Naive thymus-derived CD4-positive, alpha-beta T cell (primary cell): Measurements from ENCODE around the gene ZNF106. TPM values are rescaled to one million over a fixed set of nuclear protein-coding genes. Genes with fewer than 3 reads are reported as not detected.

Experiments used
- ATAC-seq: fragments of 150-1000 bp; cut with Tn5 transposase; 2 replicates; pipeline ENCODE4 v1.10.0; 2021; ENCODE audit warnings: mild to moderate bottlenecking, moderate library complexity
- CTCF ChIA-PET: fragments of 350-600 bp; sonication (Branson Sonifier 250); formaldehyde crosslinking; loops from one replicate; lab custom pipeline; 2021; ENCODE audit warnings: antibody characterized with exemption; lab: Charles Lee
- POLR2A ChIA-PET: fragments of 350-600 bp; sonication (Branson Sonifier 250); formaldehyde crosslinking; loops from one replicate; lab custom pipeline; 2021; ENCODE audit warnings: antibody characterized with exemption, inconsistent platforms; lab: Charles Lee
- DNase-seq, 9 donors: peaks; one replicate each; pipeline versions ENCODE4 v3.0.0 to v3.0.0-alpha.2; 2020 to 2022; ENCODE audit warnings: mixed read lengths in 1 of 9
- H3K27ac ChIP-seq: one replicate; pipeline ENCODE4 v1.7.0; 2013; ENCODE audit warnings: mild to moderate bottlenecking, low read depth, low read length, moderate library complexity
- H3K27me3 ChIP-seq, 2 donors: one replicate each; pipeline ENCODE4 v1.7.0; 2013; ENCODE audit warnings: low read length in 2 of 2, mild to moderate bottlenecking in 2 of 2, moderate library complexity in 2 of 2; ENCODE audit not compliant: control insufficient read depth in 2 of 2, insufficient read depth in 2 of 2
- H3K36me3 ChIP-seq, 3 experiments: 1 replicate in 2 of 3; 2 replicates in 1 of 3; pipeline ENCODE4 v1.7.0; 2013; ENCODE audit warnings: low read length in 3 of 3, mild to moderate bottlenecking in 3 of 3, moderate library complexity in 1 of 3; ENCODE audit not compliant: insufficient read depth in 3 of 3, control insufficient read depth in 2 of 3
- H3K4me1 ChIP-seq, 2 donors: one replicate each; pipeline ENCODE4 v1.7.0; 2013; ENCODE audit warnings: low read length in 2 of 2, mild to moderate bottlenecking in 2 of 2, moderate library complexity in 1 of 2; ENCODE audit not compliant: control insufficient read depth in 2 of 2, insufficient read depth in 2 of 2
- H3K4me3 ChIP-seq: 2 replicates; pipeline ENCODE4 v1.7.0; 2013; ENCODE audit warnings: mild to moderate bottlenecking, low read length
- H3K9me3 ChIP-seq, 3 experiments: 1 replicate in 2 of 3; 2 replicates in 1 of 3; pipeline ENCODE4 v1.7.0; 2013; ENCODE audit warnings: low read length in 3 of 3; ENCODE audit not compliant: control insufficient read depth in 2 of 3
- H3K27ac Mint-ChIP-seq, 9 donors: one replicate each; pipeline ENCODE4 v1.8.0; 2020 to 2022; ENCODE audit warnings: mixed read lengths in 9 of 9, mild to moderate bottlenecking in 8 of 9, moderate library complexity in 5 of 9, inconsistent platforms in 2 of 9
- H3K27me3 Mint-ChIP-seq, 5 donors: one replicate each; pipeline ENCODE4 v1.8.0; 2021 to 2022; ENCODE audit warnings: mixed read lengths in 5 of 5, mild to moderate bottlenecking in 1 of 5
- H3K36me3 Mint-ChIP-seq, 5 donors: one replicate each; pipeline ENCODE4 v1.8.0; 2020 to 2022; ENCODE audit warnings: mixed read lengths in 5 of 5, mild to moderate bottlenecking in 3 of 5, inconsistent platforms in 1 of 5
- H3K4me1 Mint-ChIP-seq, 7 donors: one replicate each; pipeline ENCODE4 v1.8.0; 2020 to 2022; ENCODE audit warnings: mixed read lengths in 7 of 7, mild to moderate bottlenecking in 3 of 7, inconsistent platforms in 1 of 7
- H3K4me3 Mint-ChIP-seq, 10 donors: one replicate each; pipeline ENCODE4 v1.8.0; 2020 to 2022; ENCODE audit warnings: mild to moderate bottlenecking in 10 of 10, mixed read lengths in 10 of 10, moderate library complexity in 6 of 10, inconsistent platforms in 2 of 10
- H3K9me3 Mint-ChIP-seq, 11 donors: one replicate each; pipeline ENCODE4 v1.8.0; 2020 to 2022; ENCODE audit warnings: mixed read lengths in 11 of 11, mild to moderate bottlenecking in 4 of 11, inconsistent platforms in 1 of 11, moderate library complexity in 1 of 11
- intact Hi-C, 2 donors: fragments of 100-400 bp; cut with micrococcal nuclease; formaldehyde crosslinking; loops; one replicate each; pipeline ENCODE4 v1.15.1; 2023
- polyA plus RNA-seq, 2 donors: library from polyadenylated mRNA; unstranded; fragments of 300-500 nt; fragmentation: Illumina TruSeq; gene quantifications; one replicate each; pipeline ENCODE4 v1.2.3, GENCODE V29; 2021
- total RNA-seq, 6 experiments: library from RNA in 5 of 6; stranded (reverse) in 5 of 6; gene quantifications; 1 replicate in 5 of 6; 2 replicates in 1 of 6; pipeline ENCODE4 v1.2.3 and lab custom pipeline; 2021 to 2026

The ZNF106 gene
- total and polyA plus RNA-seq, 7 experiments from 2014 or later, result 32.4 to 54.3 (median 43.2) TPM

- Mint-ChIP-seq H3K27ac (no peak overlapping the region), H3K9me3 (peaks cover 3 to 28% (median 10%) of the 10 kb centered on the region in 11 donors), H3K4me3 (no peak overlapping the region), H3K36me3 (peaks cover 1 to 33% (median 21%) of the 10 kb centered on the region in 5 donors), H3K4me1 (peaks cover 0 to 2% (median 0%) of the 10 kb centered on the region in 7 donors), H3K27me3 (no peaks in the 10 kb centered on the region)
- intact Hi-C loops, result no loop called here
- Histone ChIP-seq H3K27me3 (no peaks in the 10 kb centered on the region), H3K4me1 (no peaks in the 10 kb centered on the region), H3K9me3 (peaks cover 0 to 5% (median 0%) of the 10 kb centered on the region in 3 experiments), H3K36me3 (no peaks in the 10 kb centered on the region), H3K27ac (no peak overlapping the region), H3K4me3 (no peak overlapping the region)
- ChIA-PET POLR2A (no interaction called here), CTCF (no interaction called here)
- no peak for DNase-seq
- ATAC-seq, result no peak
These were observed 112.9 kb downstream of the ZNF106 start for GRCh38 chr15:42378011-42378410.

- Histone ChIP-seq H3K4me3 (no peak overlapping the region), H3K36me3 (no peaks in the 10 kb centered on the region), H3K27ac (no peak overlapping the region), H3K27me3 (no peaks in the 10 kb centered on the region), H3K4me1 (no peaks in the 10 kb centered on the region), H3K9me3 (peaks cover 0 to 5% (median 0%) of the 10 kb centered on the region in 3 experiments)
- Mint-ChIP-seq H3K9me3 (peaks cover 3 to 28% (median 11%) of the 10 kb centered on the region in 11 donors), H3K27ac (no peak overlapping the region), H3K4me1 (peaks cover 0 to 2% (median 0%) of the 10 kb centered on the region in 7 donors), H3K36me3 (peaks cover 1 to 36% (median 21%) of the 10 kb centered on the region in 5 donors), H3K4me3 (no peak overlapping the region), H3K27me3 (no peaks in the 10 kb centered on the region)
- POLR2A ChIA-PET, result no interaction called here
- ATAC-seq, result peak; percentile 37
- DNase-seq, result no peak
- intact Hi-C loops, result no loop called here
- CTCF ChIA-PET, result interaction anchor here (0.6 kb wide), 1 partner anchor 1541 kb away, joined by 3 read pairs; no protein-coding TSS in a partner anchor
These were observed 115.0 kb downstream of the ZNF106 start for GRCh38 chr15:42375941-42376340.

DNA sequence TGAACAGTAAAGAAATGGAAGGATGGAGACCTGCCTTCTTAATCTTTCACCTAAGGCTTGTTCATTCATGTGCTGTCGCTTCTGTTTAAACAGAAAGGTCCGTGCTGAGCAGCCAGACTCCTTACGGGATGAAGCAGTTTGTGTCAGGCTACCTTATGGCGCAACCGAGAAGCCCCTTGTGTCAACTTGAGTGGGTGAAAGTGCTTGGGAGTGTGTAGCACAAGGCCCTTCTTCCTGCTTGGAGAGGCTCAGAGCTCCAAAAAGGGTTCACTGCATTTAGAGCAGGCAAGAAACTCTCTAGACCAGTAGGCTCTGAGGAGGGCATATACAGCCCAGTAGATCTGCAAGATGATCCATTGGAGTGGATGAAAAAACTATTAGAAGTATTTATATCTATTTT lies 115.7 kb downstream of the ZNF106 start:
- Histone ChIP-seq H3K9me3 (peaks cover 0 to 5% (median 0%) of the 10 kb centered on the region in 3 experiments), H3K4me3 (no peak overlapping the region), H3K27ac (no peak overlapping the region), H3K4me1 (no peaks in the 10 kb centered on the region), H3K27me3 (no peaks in the 10 kb centered on the region), H3K36me3 (no peaks in the 10 kb centered on the region)
- peaks cover 3 to 28% (median 11%) of the 10 kb centered on the region in 11 donors for H3K9me3 Mint-ChIP-seq
- intact Hi-C loops, result no loop called here
- H3K4me1 Mint-ChIP-seq, result peaks cover 0 to 4% (median 0%) of the 10 kb centered on the region in 7 donors
- ATAC-seq, result no peak
- no peak for DNase-seq
- POLR2A ChIA-PET, result no interaction called here
- CTCF ChIA-PET, result no interaction called here
- no peak overlapping the region for H3K27ac Mint-ChIP-seq
- H3K36me3 Mint-ChIP-seq, result peaks cover 1 to 43% (median 26%) of the 10 kb centered on the region in 5 donors
- no peaks in the 10 kb centered on the region for H3K27me3 Mint-ChIP-seq
- no peak overlapping the region for H3K4me3 Mint-ChIP-seq

GRCh38 chr15:42374810-42375209 lies 116.1 kb downstream of the ZNF106 start:
- Mint-ChIP-seq H3K27me3 (no peaks in the 10 kb centered on the region), H3K27ac (peak overlapping the region in 1 of 9 donors; percentile 8), H3K9me3 (peaks cover 3 to 28% (median 11%) of the 10 kb centered on the region in 11 donors), H3K4me3 (no peak overlapping the region), H3K4me1 (peaks cover 0 to 4% (median 0%) of the 10 kb centered on the region in 7 donors), H3K36me3 (peaks cover 1 to 43% (median 28%) of the 10 kb centered on the region in 5 donors)
- Histone ChIP-seq H3K27ac (no peak overlapping the region), H3K4me1 (no peaks in the 10 kb centered on the region), H3K27me3 (no peaks in the 10 kb centered on the region), H3K9me3 (peaks cover 0 to 5% (median 0%) of the 10 kb centered on the region in 3 experiments), H3K36me3 (no peaks in the 10 kb centered on the region), H3K4me3 (no peak overlapping the region)
- intact Hi-C loops, result no loop called here
- ChIA-PET CTCF (no interaction called here), POLR2A (no interaction called here)
- ATAC-seq, result no peak
- no peak for DNase-seq

DNA sequence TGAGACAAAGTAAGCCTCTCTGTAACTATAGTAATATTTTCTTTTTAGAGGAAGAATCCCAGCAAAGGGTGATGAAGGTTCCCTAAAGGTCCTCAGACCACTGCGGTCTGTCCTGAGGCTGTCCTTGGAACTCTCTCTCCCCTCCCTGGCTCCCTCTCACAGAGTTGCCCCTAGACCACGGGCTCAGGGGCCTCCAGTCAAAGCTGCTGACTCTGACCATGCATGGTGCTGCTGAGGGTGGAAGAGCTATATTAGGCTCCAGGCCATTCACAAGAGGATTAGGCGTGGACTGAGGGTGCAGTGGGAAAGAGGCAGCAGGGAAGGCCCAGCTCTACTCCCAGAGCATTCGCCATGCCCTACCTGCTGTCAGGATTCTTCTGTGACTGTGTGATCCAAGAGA lies 117.0 kb downstream of the ZNF106 start:
- DNase-seq (no peak), ATAC-seq (no peak)
- no peak overlapping the region for H3K27ac ChIP-seq
- CTCF ChIA-PET, result no interaction called here
- intact Hi-C loops, result no loop called here
- no peaks in the 10 kb centered on the region for H3K36me3 ChIP-seq
- peaks cover 0 to 5% (median 0%) of the 10 kb centered on the region in 3 experiments for H3K9me3 ChIP-seq
- H3K36me3 Mint-ChIP-seq, result peaks cover 1 to 40% (median 22%) of the 10 kb centered on the region in 5 donors
- H3K4me3 Mint-ChIP-seq, result no peak overlapping the region
- peaks cover 0 to 20% (median 9%) of the 10 kb centered on the region in 11 donors for H3K9me3 Mint-ChIP-seq
- no peak overlapping the region for H3K27ac Mint-ChIP-seq
- POLR2A ChIA-PET, result no interaction called here
- no peaks in the 10 kb centered on the region for H3K4me1 ChIP-seq
- H3K27me3 ChIP-seq, result no peaks in the 10 kb centered on the region
- no peaks in the 10 kb centered on the region for H3K27me3 Mint-ChIP-seq
- H3K4me3 ChIP-seq, result no peak overlapping the region
- peaks cover 0 to 4% (median 0%) of the 10 kb centered on the region in 7 donors for H3K4me1 Mint-ChIP-seq

DNA sequence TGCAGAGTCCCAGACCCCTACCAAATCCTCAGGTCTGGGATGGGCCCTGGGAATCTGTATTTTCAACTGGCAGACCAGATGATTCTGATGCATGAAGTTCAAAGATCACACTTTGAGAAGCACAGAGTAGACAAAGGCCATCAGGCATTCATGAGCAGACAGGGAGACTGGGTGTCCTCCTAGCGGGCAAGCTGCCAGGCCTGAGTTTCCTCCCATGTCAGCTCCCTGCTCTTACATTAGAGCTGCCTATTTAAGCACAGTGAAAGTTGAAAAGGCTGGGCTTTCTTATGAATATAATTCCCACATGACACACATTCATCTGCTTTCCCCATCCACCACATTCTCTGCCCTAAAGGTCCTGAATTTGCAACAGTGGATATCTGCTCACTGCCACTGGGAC lies 117.7 kb downstream of the ZNF106 start:
- no peaks in the 10 kb centered on the region for H3K27me3 Mint-ChIP-seq
- intact Hi-C loops, result no loop called here

DNA sequence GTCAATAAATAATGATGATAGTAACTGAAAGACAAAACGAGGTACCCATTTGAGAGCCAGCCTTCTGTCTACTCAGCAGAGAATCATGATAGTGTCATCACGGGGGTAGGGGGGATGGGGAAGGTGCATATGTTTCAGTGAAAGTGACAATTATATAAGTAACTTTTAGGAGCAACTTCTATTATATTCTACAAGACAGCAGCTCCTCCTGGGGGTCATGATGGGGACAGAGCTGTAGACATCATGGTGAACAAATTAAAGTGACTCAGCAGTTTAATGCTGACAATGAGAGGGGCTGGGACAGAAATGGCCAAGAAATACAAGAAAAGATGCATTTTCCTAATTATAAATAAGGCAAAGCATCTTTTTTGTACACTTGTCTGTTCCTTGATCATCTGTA lies 119.8 kb downstream of the ZNF106 start:
- ChIA-PET CTCF (no interaction called here), POLR2A (no interaction called here)
- H3K9me3 Mint-ChIP-seq, result peaks cover 0 to 3% (median 0%) of the 10 kb centered on the region in 11 donors
- no peak for ATAC-seq
- H3K4me3 Mint-ChIP-seq, result no peak overlapping the region
- no peaks in the 10 kb centered on the region for H3K27me3 ChIP-seq
- H3K36me3 ChIP-seq, result no peaks in the 10 kb centered on the region
- no peak overlapping the region for H3K27ac Mint-ChIP-seq
- DNase-seq, result no peak
- H3K4me1 ChIP-seq, result no peaks in the 10 kb centered on the region
- no peaks in the 10 kb centered on the region for H3K27me3 Mint-ChIP-seq
- peaks cover 0 to 4% (median 0%) of the 10 kb centered on the region in 7 donors for H3K4me1 Mint-ChIP-seq
- no peak overlapping the region for H3K27ac ChIP-seq
- peaks cover 0 to 26% (median 7%) of the 10 kb centered on the region in 5 donors for H3K36me3 Mint-ChIP-seq
- H3K9me3 ChIP-seq, result no peaks in the 10 kb centered on the region
- no peak overlapping the region for H3K4me3 ChIP-seq
- intact Hi-C loops, result no loop called here

More for the DNA sequence above, 117.7 kb downstream of the ZNF106 start:
- H3K27ac Mint-ChIP-seq, result no peak overlapping the region
- Histone ChIP-seq H3K4me3 (no peak overlapping the region), H3K9me3 (peaks cover 0 to 5% (median 0%) of the 10 kb centered on the region in 3 experiments), H3K36me3 (no peaks in the 10 kb centered on the region), H3K27me3 (no peaks in the 10 kb centered on the region), H3K27ac (no peak overlapping the region), H3K4me1 (no peaks in the 10 kb centered on the region)
- DNase-seq, result no peak
- no peak overlapping the region for H3K4me3 Mint-ChIP-seq
- peaks cover 0 to 14% (median 5%) of the 10 kb centered on the region in 11 donors for H3K9me3 Mint-ChIP-seq
- H3K4me1 Mint-ChIP-seq, result peaks cover 0 to 4% (median 0%) of the 10 kb centered on the region in 7 donors
- CTCF ChIA-PET, result no interaction called here
- peaks cover 0 to 37% (median 17%) of the 10 kb centered on the region in 5 donors for H3K36me3 Mint-ChIP-seq
- POLR2A ChIA-PET, result no interaction called here
- ATAC-seq, result no peak
